ENCODE data around the gene MUC5AC.
"Not testable (repeated sequence)": the region's sequence is repeated elsewhere in the genome, so short reads cannot be mapped to it uniquely, and the experiment has no call there.

Gene MUC5AC

DNA sequence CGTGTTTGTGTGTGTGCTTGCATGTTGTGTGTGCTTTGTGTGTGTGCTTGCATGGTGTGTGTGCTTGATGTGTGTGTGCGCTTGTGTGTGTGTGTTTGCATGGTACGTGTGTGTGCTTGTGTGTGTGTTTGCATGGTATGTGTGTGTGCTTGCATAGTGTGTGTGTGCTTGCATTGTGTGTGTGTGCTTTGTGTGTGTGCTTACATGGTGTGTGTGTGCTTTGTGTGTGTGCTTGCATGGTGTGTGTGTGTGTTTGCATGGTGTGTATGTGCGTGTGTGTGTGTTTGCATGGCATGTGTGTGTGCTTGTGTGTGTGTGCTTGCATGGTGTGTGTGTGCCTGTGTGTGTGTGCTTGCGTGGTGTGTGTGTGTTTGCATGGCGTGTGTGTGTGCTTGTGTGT lies 10.0 kb upstream of the MUC5AC start:
- no peak for DNase-seq (ENCODE audit: low read depth)

DNA sequence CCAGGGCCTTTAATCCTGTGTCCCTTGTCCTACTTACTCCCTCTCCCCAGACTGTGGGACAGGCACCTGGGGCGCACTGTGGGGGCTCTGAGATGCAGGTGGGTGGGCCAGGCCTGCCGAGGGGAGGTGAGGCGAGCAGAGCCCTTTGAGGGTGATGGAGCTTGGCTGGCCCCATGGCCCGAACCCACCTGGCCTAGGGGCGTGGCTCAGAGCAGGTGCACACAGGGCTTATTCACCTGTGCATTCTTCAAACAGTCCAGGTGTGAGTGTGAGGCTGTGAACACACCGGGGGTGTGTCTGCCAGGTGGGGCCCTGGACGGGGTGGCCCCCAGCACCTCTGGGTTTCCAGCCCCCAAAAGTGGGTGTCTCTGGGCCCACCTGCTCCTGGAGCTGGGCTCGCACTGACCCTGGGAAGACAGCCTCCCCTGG lies 9.0 kb upstream of the MUC5AC start:
- DNase-seq (ENCODE audit: low read depth), result no peak

GRCh38 chr11:1149545-1149944 lies 8.2 kb upstream of the MUC5AC start:
- DNase-seq (ENCODE audit: low read depth), result no peak

DNA sequence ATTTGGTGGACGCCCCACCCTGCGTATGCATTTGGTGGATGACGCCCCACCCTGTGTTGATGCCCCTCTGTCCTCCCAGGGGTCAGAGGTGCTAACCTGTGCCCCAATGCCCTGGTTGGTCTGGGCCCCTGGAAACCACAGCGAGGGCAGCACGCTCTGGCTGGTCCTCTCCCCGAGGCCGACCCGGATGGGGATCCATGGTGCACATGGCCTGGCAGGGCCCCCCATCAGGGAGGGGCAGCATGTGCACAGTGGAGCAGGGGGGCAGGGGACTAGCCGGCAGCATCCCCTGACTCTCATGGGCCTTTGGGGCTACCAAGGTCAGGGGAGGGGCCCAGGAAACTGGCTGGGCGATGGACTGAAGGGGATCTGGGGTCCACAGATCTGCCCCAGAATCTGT lies 7.6 kb upstream of the MUC5AC start:
- no peak for DNase-seq (ENCODE audit: low read depth)

GRCh38 chr11:1150769-1151365 lies 6.9 kb upstream of the MUC5AC start:
- DNase-seq (ENCODE audit: low read depth), result no peak

GRCh38 chr11:1151366-1152315 lies 6.1 kb upstream of the MUC5AC start:
- no peak for DNase-seq (ENCODE audit: low read depth)

DNA sequence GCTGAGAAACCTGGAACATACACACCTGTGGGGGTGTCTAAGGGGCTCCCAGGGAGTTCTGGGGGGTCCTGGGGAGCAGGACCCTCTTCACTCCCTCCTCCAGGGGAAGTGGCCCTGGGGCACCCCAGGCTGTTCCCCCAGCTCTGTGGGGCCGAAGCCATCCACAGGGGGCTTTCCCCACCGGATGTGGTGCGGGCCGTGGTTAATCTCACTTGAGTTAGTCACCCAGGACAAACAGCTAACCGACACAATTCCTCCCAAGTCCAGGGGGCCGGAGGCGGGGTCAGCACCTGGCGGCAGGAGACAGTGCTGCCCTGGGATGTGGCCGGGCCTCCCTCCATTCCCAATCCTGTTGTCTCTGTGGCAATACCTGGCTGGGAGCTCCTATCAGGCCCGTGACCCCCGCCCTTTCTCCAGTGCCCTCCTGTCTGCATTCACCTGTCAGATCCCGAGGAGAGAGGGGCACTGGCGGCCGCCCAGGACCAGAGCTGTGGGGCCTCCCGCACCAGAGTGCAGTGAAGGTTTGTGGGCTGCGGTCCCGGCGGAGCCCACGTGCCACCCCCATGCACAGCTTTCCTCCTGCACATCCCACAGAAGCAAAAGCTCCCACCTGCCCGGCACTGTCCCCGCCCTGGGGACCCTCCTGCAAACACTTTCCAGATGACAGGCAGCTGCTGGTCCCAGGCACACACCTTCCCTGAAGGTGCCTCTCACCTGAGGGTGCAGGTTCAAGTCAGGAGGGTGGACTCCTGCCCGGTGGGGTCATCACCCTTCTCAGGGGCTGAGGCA lies 5.2 kb upstream of the MUC5AC start:
- DNase-seq (ENCODE audit: low read depth), result no peak

GRCh38 chr11:1153105-1153950 lies 4.4 kb upstream of the MUC5AC start:
- no peak for DNase-seq (ENCODE audit: low read depth)

DNA sequence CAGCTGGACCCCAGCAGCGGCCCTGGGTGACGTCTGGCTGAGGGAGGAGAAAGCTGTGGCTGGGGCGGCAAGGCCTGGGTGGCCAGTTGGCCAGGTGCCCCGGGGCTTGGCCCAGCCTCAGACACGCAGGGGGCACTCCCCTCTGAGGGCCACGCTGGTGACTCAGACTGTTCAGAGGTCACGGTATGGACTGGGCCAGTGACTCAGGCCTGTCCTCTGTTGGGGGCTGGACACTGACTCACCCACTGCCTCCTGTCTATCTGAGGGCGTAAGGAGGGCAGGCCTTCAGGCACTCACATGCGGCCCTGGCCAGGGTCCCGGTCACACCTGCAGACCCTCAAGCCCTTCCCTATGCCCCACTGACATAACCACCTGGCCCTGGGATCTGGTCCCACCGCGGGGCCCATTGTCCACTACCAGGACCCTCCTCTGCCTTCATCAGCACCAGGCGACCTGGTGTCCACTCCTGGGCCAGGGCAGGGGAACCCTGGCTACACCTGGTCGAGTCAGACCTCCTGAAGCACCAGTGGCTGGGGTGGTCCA lies 3.7 kb upstream of the MUC5AC start:
- no peak for DNase-seq (ENCODE audit: low read depth)

GRCh38 chr11:1154656-1155055 lies 3.1 kb upstream of the MUC5AC start:
- DNase-seq (ENCODE audit: low read depth), result not testable (repeated sequence)

DNA sequence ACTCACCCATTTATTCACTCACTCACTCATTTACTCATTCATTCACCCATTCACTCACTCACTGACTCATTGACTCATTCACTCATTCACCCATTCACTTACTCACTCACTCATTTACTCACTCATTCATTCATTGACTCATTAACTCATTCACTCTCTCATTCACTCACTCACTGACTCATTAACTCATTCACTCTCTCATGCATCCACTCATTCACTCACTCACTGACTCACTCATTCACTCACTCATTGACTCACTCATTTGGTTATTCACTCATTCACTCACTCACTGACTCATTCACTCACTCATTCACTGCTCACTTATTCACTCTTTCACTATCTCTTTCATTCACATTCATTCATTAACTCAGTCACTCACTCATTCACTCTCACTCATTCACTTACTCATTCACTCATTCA lies 2.5 kb upstream of the MUC5AC start:
- no peak for DNase-seq (ENCODE audit: low read depth)

GRCh38 chr11:1156506-1157340 lies 1.0 kb upstream of the MUC5AC start:
- DNase-seq (ENCODE audit: low read depth), result no peak

GRCh38 chr11:1157341-1157644 lies 460 bp upstream of the MUC5AC start:
- DNase-seq (ENCODE audit: low read depth), result no peak

GRCh38 chr11:1158681-1159487 lies 1.1 kb downstream of the MUC5AC start:
- DNase-seq (ENCODE audit: low read depth), result no peak

GRCh38 chr11:1159488-1160220 lies 1.9 kb downstream of the MUC5AC start:
- DNase-seq (ENCODE audit: low read depth), result not testable (repeated sequence)

DNA sequence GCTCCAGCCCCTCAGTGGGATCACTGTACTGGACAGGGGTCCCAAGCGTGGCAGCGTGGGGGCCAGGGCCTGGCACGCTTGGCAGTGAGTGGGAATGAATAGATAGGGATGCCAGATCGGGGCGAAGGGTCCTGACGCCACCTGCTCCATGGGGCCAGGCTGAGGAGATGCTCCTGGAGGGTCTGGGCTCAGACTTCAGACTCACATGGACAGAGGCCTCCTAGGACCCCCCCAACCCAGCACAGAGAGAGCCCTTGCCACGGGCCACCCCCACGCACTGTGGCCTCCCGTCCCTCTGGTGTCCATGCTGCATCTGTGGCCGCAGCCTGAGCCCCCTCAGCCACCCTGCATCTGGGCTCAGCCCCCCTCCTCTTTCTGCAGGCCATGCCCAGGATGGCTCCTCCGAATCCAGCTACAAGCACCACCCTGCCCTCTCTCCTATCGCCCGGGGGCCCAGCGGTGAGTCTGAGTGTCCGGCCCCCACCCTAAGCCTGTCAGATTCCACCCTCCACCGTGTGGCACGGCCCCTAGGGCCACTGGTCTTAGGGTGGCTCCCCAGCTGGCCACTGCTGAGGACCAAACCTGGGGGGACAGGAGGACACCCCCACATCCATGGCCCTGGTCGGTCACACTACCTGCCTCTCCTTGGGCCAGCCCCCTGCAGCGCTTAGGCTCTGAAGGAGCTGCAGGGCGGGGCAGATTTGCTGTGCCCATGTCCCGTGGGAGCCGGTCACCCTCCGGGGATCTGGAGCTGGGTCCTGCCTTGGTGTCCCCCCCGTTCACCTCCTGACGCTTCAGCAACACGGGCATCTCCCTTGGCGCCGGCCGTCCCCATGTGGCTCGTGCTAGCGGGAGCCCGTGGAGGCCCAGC lies 2.7 kb downstream of the MUC5AC start:
- DNase-seq (ENCODE audit: low read depth), result no peak

DNA sequence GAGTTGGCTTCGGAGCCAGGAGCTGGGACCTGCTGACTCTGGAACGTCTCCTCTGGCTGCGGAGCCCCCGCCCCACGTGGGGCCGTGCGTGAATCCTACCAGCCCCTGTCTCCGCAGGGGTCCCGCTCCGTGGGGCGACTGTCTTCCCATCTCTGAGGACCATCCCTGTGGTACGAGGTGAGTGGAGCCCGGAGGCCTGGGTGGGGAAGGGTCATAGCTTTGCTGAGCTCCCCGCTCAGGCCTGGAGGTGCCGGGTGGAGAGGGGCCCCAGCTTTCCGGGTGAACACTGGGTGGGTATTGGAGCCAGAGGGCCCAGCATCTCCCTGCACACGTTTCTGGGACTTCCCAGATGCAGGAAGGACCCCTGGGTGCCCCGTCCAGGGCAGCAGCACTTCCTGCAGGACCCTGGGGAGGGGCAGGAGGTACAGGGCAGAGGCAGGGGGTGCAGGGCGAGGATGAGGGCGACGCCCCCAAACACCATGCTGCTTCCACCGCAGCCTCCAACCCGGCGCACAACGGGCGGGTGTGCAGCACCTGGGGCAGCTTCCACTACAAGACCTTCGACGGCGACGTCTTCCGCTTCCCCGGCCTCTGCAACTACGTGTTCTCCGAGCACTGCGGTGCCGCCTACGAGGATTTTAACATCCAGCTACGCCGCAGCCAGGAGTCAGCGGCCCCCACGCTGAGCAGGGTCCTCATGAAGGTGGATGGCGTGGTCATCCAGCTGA lies 3.8 kb downstream of the MUC5AC start:
- no peak for DNase-seq (ENCODE audit: low read depth)

DNA sequence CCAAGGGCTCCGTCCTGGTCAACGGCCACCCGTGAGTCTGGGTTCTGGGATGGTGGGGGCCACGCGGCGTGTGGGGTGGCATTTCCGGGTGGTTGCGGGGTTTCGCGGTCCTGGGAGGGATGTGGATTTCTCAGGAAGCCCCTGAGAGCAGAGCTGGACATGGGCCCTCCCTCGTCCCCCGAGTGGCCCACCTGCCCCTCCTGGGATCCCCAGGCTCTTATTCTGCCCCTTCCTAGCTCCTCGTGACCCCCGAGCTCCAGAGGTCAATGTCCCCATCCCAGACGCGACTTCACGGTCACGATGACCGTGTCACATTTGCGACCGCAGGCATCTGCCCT lies 4.4 kb downstream of the MUC5AC start:
- no peak for DNase-seq (ENCODE audit: low read depth)

All from activated T-helper 9 cell treated with anti-CD3 and anti-CD28 coated beads, Interleukin-2, amount 50 U/mL, for 16 hours (primary cell).